Neural cell (in vitro differentiated cells): ENCODE measurements around the gene FBN1. TPM values are rescaled to one million over a fixed set of nuclear protein-coding genes. Genes with fewer than 3 reads are reported as not detected.

ENCODE experiments used
- H2AFZ ChIP-seq: fragments of 200-600, 300-800 bp; sonication (generic), shearing (Covaris generic); 2 replicates; pipeline ENCODE4 v1.6.0; 2014; ENCODE audit warnings: low read depth, mild to moderate bottlenecking, antibody characterized with exemption, low read length, moderate library complexity
- H3F3A ChIP-seq: fragments of 200-600 bp; shearing (Covaris generic); 2 replicates; pipeline ENCODE4 v1.6.1; 2016; ENCODE audit warnings: mild to moderate bottlenecking, moderate library complexity, mixed read lengths, antibody characterized with exemption, low read length; ENCODE audit not compliant: insufficient read depth, poor library complexity, severe bottlenecking
- H3K27ac ChIP-seq: fragments of 200-600, 300-800 bp; sonication (generic), shearing (Covaris generic); 2 replicates; pipeline ENCODE4 v1.5.1; 2014; ENCODE audit warnings: mild to moderate bottlenecking, low read length, moderate library complexity
- H3K27me3 ChIP-seq: fragments of 300-800, 200-600 bp; sonication (generic), shearing (Covaris generic); 2 replicates; pipeline ENCODE4 v1.6.0; 2014; ENCODE audit warnings: mild to moderate bottlenecking, low read depth, low read length, moderate library complexity; ENCODE audit not compliant: insufficient read depth
- H3K36me3 ChIP-seq: fragments of 300-800, 200-600 bp; sonication (generic), shearing (Covaris generic); 2 replicates; pipeline ENCODE4 v1.5.1; 2014; ENCODE audit warnings: mild to moderate bottlenecking, antibody characterized with exemption, low read length, moderate library complexity; ENCODE audit not compliant: insufficient read depth
- H3K4me2 ChIP-seq: fragments of 300-800, 200-600 bp; sonication (generic), shearing (Covaris generic); 2 replicates; pipeline ENCODE4 v1.6.0; 2014; ENCODE audit warnings: mild to moderate bottlenecking, low read length
- H3K4me3 ChIP-seq: fragments of 300-800, 200-600 bp; sonication (generic), shearing (Covaris generic); 2 replicates; pipeline ENCODE4 v1.5.1; 2014; ENCODE audit warnings: mild to moderate bottlenecking, low read length, moderate library complexity
- H3K79me2 ChIP-seq: fragments of 200-600 bp; shearing (Covaris generic); replicated peaks from 2 replicates; pipeline ENCODE4 v1.6.0; 2014; ENCODE audit warnings: mild to moderate bottlenecking, low read length, moderate library complexity; ENCODE audit not compliant: insufficient read depth
- H3K9ac ChIP-seq: fragments of 300-800, 200-600 bp; sonication (generic), shearing (Covaris generic); 2 replicates; pipeline ENCODE4 v1.6.1; 2016; ENCODE audit warnings: mild to moderate bottlenecking, low read length, mixed read lengths
- H3K9me2 ChIP-seq: fragments of 200-600 bp; shearing (Covaris generic); 2 replicates; pipeline ENCODE4 v1.6.1; 2016; ENCODE audit warnings: mild to moderate bottlenecking, low read length, mixed read lengths; ENCODE audit not compliant: insufficient read depth
- H3K9me3 ChIP-seq: fragments of 200-600, 300-800 bp; sonication (generic), shearing (Covaris generic); 2 replicates; pipeline ENCODE4 v1.6.1; 2016; ENCODE audit warnings: mild to moderate bottlenecking, mixed run types, low read length, moderate library complexity, mixed read lengths
- H4K20me1 ChIP-seq: fragments of 200-600 bp; shearing (Covaris generic); 2 replicates; pipeline ENCODE4 v1.6.1; 2016; ENCODE audit warnings: mild to moderate bottlenecking, mixed run types; ENCODE audit not compliant: insufficient read depth
- EP300 ChIP-seq: fragments of 450-650 bp; conservative IDR thresholded peaks from 2 replicates; pipeline ENCODE4 v1.6.1; 2014; ENCODE audit warnings: antibody characterized with exemption, mild to moderate bottlenecking, moderate library complexity; ENCODE audit not compliant: poor library complexity, severe bottlenecking
- EZH2 ChIP-seq: fragments of 200-600, 300-800 bp; shearing (Covaris generic), sonication (generic); IDR thresholded peaks from 2 replicates; pipeline ENCODE4 v1.6.1; 2014; ENCODE audit warnings: antibody characterized with exemption, low read length, borderline replicate concordance, mild to moderate bottlenecking; ENCODE audit not compliant: insufficient read depth, poor library complexity, severe bottlenecking
- MXI1 ChIP-seq: fragments of 450-650 bp; conservative IDR thresholded peaks from 2 replicates; pipeline ENCODE4 v1.6.1; 2014; ENCODE audit warnings: antibody characterized with exemption, mild to moderate bottlenecking; ENCODE audit not compliant: poor library complexity, severe bottlenecking
- POLR2AphosphoS5 ChIP-seq: IDR thresholded peaks from 2 replicates; pipeline ENCODE4 v1.6.1; 2012
- RAD21 ChIP-seq: fragments of 450-650 bp; conservative IDR thresholded peaks from 2 replicates; pipeline ENCODE4 v1.6.1; 2014; ENCODE audit warnings: antibody characterized with exemption, mild to moderate bottlenecking, moderate library complexity
- SMC3 ChIP-seq: fragments of 450-650 bp; conservative IDR thresholded peaks from 2 replicates; pipeline ENCODE4 v1.6.1; 2014; ENCODE audit warnings: antibody characterized with exemption, mild to moderate bottlenecking, moderate library complexity; ENCODE audit not compliant: poor library complexity
- TAF1 ChIP-seq: IDR thresholded peaks from 2 replicates; pipeline ENCODE4 v1.6.1; 2012; ENCODE audit warnings: low read depth
- polyA plus RNA-seq: library from polyadenylated mRNA; depleted of rRNA; stranded (reverse); fragments of >200 nt; gene quantifications from 2 replicates; pipeline ENCODE4 v1.2.3, GENCODE V29; 2014
- TF ChIP-seq, protein P1 (sequence below): fragments of 450-650 bp; IDR thresholded peaks from 2 replicates; pipeline ENCODE4 v1.5.1; 2014; ENCODE audit warnings: antibody characterized with exemption, mild to moderate bottlenecking, moderate library complexity; ENCODE audit not compliant: poor library complexity, severe bottlenecking
- TF ChIP-seq, protein P2 (sequence below): IDR thresholded peaks from 2 replicates; pipeline ENCODE4 v1.6.1; 2012; ENCODE audit warnings: borderline replicate concordance

Gene FBN1
- polyA plus RNA-seq, 1 donor from 2014 or later = 22.0 TPM

DNA sequence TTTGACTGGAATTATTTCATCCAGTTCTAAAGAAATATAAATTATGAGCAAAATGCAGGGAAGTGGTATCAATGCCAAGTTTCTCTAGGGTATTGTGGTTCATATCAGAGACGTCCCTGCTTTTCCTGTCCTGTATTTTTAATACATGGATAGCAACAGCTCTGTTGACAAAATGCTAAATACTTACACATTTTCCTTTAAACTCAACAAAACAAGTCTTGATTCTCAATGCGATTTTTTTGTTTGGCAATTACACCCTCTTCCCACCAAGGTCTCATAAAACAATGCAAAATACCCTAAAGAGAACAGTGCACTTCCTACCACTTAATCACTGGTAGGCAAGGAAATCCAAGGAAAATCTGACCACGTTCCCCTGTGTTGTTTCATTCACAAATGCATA, 194.3 kb downstream of the FBN1 start:
- Histone ChIP-seq H4K20me1 (no peaks in the 10 kb centered on the region), H2AFZ (no peak overlapping the region), H3K36me3 (no peaks in the 10 kb centered on the region), H3K9me2 (no peaks in the 10 kb centered on the region), H3K4me2 (no peak overlapping the region), H3K9ac (no peak overlapping the region), H3F3A (no peaks in the 10 kb centered on the region), H3K27me3 (no peaks in the 10 kb centered on the region), H3K4me3 (no peak overlapping the region), H3K9me3 (no peaks in the 10 kb centered on the region), H3K27ac (peak overlapping the region; percentile 33), H3K79me2 (no peaks in the 10 kb centered on the region)
- TF ChIP-seq SMC3 (no peak), TAF1 (no peak), MXI1 (no peak), RAD21 (no peak), EP300 (no peak), POLR2AphosphoS5 (no peak), EZH2 (no peak)
- TF ChIP-seq, protein P1, sequence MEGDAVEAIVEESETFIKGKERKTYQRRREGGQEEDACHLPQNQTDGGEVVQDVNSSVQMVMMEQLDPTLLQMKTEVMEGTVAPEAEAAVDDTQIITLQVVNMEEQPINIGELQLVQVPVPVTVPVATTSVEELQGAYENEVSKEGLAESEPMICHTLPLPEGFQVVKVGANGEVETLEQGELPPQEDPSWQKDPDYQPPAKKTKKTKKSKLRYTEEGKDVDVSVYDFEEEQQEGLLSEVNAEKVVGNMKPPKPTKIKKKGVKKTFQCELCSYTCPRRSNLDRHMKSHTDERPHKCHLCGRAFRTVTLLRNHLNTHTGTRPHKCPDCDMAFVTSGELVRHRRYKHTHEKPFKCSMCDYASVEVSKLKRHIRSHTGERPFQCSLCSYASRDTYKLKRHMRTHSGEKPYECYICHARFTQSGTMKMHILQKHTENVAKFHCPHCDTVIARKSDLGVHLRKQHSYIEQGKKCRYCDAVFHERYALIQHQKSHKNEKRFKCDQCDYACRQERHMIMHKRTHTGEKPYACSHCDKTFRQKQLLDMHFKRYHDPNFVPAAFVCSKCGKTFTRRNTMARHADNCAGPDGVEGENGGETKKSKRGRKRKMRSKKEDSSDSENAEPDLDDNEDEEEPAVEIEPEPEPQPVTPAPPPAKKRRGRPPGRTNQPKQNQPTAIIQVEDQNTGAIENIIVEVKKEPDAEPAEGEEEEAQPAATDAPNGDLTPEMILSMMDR = no peak
- TF ChIP-seq, protein P2, sequence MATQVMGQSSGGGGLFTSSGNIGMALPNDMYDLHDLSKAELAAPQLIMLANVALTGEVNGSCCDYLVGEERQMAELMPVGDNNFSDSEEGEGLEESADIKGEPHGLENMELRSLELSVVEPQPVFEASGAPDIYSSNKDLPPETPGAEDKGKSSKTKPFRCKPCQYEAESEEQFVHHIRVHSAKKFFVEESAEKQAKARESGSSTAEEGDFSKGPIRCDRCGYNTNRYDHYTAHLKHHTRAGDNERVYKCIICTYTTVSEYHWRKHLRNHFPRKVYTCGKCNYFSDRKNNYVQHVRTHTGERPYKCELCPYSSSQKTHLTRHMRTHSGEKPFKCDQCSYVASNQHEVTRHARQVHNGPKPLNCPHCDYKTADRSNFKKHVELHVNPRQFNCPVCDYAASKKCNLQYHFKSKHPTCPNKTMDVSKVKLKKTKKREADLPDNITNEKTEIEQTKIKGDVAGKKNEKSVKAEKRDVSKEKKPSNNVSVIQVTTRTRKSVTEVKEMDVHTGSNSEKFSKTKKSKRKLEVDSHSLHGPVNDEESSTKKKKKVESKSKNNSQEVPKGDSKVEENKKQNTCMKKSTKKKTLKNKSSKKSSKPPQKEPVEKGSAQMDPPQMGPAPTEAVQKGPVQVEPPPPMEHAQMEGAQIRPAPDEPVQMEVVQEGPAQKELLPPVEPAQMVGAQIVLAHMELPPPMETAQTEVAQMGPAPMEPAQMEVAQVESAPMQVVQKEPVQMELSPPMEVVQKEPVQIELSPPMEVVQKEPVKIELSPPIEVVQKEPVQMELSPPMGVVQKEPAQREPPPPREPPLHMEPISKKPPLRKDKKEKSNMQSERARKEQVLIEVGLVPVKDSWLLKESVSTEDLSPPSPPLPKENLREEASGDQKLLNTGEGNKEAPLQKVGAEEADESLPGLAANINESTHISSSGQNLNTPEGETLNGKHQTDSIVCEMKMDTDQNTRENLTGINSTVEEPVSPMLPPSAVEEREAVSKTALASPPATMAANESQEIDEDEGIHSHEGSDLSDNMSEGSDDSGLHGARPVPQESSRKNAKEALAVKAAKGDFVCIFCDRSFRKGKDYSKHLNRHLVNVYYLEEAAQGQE = no peak

GRCh38 chr15:48449734-48450133, 195.8 kb downstream of the FBN1 start:
- Histone ChIP-seq H3K9ac (no peak overlapping the region), H3K79me2 (no peaks in the 10 kb centered on the region), H3K4me3 (no peak overlapping the region), H3F3A (no peaks in the 10 kb centered on the region), H3K9me2 (no peaks in the 10 kb centered on the region), H2AFZ (no peak overlapping the region), H3K36me3 (no peaks in the 10 kb centered on the region), H3K4me2 (no peak overlapping the region), H3K27me3 (no peaks in the 10 kb centered on the region), H3K27ac (no peak overlapping the region), H4K20me1 (no peaks in the 10 kb centered on the region), H3K9me3 (no peaks in the 10 kb centered on the region)
- TF ChIP-seq POLR2AphosphoS5 (no peak), TAF1 (no peak), MXI1 (no peak), SMC3 (no peak), RAD21 (no peak), EZH2 (no peak), EP300 (no peak)
- TF ChIP-seq, protein P1 = no peak
- TF ChIP-seq, protein P2 = no peak
